ENCODE measurements around the gene ANAPC10. TPM values are rescaled to one million over a fixed set of nuclear protein-coding genes. Genes with fewer than 3 reads are reported as not detected.

Gene ANAPC10
- polyA plus RNA-seq, 2 of the 4 experiments (the other 2 are of a cell fraction), result 16.4 to 33.8 TPM

DNA sequence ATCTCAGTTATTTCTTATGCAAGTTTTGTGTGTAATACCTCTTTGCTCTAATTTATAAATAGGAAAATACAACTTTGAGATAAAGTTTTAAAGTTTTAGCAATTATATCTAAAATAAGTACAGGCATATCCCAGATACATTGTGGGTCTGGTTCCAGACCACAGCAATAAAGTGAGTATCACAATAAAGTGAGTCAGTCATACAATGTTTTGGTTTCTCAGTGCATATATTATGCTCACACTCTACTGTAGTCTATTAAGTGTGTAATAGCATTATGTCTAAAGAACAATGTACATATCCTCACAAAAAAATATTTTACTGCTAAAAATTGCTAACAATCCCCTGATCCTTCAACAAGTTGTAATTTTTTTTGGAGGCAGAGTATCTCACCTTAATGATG, 49.2 kb downstream of the ANAPC10 start:
- H3K4me3 ChIP-seq, result no peak overlapping the region
- no peak for TF ChIP-seq CBX8 (IDR thresholded peaks at IDR 0.05)
- no peak for TF ChIP-seq RAD21 (conservative IDR thresholded peaks at IDR 0.05 in 1 of 2, IDR thresholded peaks at IDR 0.05 in 1 of 2)
- TF ChIP-seq RNF2 (IDR thresholded peaks at IDR 0.05; ENCODE audit: borderline replicate concordance, low read depth), result no peak
- TF ChIP-seq, protein P1, sequence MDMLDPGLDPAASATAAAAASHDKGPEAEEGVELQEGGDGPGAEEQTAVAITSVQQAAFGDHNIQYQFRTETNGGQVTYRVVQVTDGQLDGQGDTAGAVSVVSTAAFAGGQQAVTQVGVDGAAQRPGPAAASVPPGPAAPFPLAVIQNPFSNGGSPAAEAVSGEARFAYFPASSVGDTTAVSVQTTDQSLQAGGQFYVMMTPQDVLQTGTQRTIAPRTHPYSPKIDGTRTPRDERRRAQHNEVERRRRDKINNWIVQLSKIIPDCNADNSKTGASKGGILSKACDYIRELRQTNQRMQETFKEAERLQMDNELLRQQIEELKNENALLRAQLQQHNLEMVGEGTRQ (IDR thresholded peaks at IDR 0.05), result no peak
- no peak for TF ChIP-seq KDM1A (IDR thresholded peaks at IDR 0.05; ENCODE audit: low read depth)
- no peak for TF ChIP-seq HOXB5 (CRISPR knock-in tag; IDR thresholded peaks at IDR 0.05)
- TF ChIP-seq NFE2L2 (conservative IDR thresholded peaks at IDR 0.05; ENCODE audit: low read length), result no peak
- no peak for TF ChIP-seq NR3C1 (IDR thresholded peaks at IDR 0.05)
- FAIRE-seq (no peak), ATAC-seq (no peak), DNase-seq (ENCODE audit: low read depth in 1 of 2, low spot score in 1 of 2) (no peak)
- ChIA-PET POLR2A (no interaction called here), CTCF (interaction anchor here (0.9 to 1.5 kb wide), 2 partner anchors 13 to 24 kb away, joined by 3 read pairs; no protein-coding TSS in a partner anchor)
- H3K27ac ChIP-seq, result no peak overlapping the region
- no peaks in the 10 kb centered on the region for H3K9me3 ChIP-seq
- H3K4me1 ChIP-seq, result no peaks in the 10 kb centered on the region
- H3K4me2 ChIP-seq, result no peak overlapping the region

DNA sequence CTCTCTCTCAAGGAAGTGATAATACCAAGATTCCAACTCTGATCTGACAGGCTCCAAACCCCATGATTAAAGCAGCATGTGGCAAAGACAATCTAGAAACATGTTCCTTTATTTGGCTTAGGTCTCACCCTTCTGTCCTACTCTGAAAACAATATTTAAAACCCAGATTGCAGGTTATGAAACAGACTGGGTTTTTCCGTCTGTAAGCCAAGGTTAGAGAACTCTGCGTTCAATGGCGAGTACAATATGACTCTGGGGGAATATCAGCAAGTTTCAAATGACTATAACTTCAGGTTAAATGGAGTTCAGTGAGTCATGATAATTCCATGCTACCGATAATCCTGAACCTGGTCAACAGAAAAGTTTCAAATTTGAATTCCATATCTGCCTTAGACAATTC, 50.8 kb downstream of the ANAPC10 start:
- ATAC-seq, result no peak
- no peak overlapping the region for H3K4me3 ChIP-seq
- H3K27ac ChIP-seq, result no peak overlapping the region
- no peaks in the 10 kb centered on the region for H3K4me1 ChIP-seq
- WGBS (ENCODE audit: missing lambda C conversion rate), result 95% methylated on average over 4 of the region's 4 CpGs
- DNase-seq (ENCODE audit: low read depth in 1 of 2, low spot score in 1 of 2), result no peak
- TF ChIP-seq, protein P2, sequence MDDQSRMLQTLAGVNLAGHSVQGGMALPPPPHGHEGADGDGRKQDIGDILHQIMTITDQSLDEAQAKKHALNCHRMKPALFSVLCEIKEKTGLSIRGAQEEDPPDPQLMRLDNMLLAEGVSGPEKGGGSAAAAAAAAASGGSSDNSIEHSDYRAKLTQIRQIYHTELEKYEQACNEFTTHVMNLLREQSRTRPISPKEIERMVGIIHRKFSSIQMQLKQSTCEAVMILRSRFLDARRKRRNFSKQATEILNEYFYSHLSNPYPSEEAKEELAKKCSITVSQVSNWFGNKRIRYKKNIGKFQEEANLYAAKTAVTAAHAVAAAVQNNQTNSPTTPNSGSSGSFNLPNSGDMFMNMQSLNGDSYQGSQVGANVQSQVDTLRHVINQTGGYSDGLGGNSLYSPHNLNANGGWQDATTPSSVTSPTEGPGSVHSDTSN (IDR thresholded peaks at IDR 0.05), result no peak
- TF ChIP-seq, protein P3, sequence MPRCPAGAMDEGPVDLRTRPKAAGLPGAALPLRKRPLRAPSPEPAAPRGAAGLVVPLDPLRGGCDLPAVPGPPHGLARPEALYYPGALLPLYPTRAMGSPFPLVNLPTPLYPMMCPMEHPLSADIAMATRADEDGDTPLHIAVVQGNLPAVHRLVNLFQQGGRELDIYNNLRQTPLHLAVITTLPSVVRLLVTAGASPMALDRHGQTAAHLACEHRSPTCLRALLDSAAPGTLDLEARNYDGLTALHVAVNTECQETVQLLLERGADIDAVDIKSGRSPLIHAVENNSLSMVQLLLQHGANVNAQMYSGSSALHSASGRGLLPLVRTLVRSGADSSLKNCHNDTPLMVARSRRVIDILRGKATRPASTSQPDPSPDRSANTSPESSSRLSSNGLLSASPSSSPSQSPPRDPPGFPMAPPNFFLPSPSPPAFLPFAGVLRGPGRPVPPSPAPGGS (IDR thresholded peaks at IDR 0.05), result no peak
- TF ChIP-seq, protein P4, sequence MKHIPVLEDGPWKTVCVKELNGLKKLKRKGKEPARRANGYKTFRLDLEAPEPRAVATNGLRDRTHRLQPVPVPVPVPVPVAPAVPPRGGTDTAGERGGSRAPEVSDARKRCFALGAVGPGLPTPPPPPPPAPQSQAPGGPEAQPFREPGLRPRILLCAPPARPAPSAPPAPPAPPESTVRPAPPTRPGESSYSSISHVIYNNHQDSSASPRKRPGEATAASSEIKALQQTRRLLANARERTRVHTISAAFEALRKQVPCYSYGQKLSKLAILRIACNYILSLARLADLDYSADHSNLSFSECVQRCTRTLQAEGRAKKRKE (CRISPR knock-in tag; IDR thresholded peaks at IDR 0.05; ENCODE audit: low read depth), result no peak
- TF ChIP-seq JUN (IDR thresholded peaks at IDR 0.05) (no peak), FOSB (CRISPR knock-in tag; IDR thresholded peaks at IDR 0.05) (no peak), FOXS1 (CRISPR knock-in tag; IDR thresholded peaks at IDR 0.05) (no peak), FOSL2 (IDR thresholded peaks at IDR 0.05) (no peak), FOSL2 (CRISPR knock-in tag; IDR thresholded peaks at IDR 0.05) (no peak), CEBPB (IDR thresholded peaks at IDR 0.05) (no peak), NPAS2 (CRISPR knock-in tag; IDR thresholded peaks at IDR 0.05; ENCODE audit: borderline replicate concordance) (no peak), SMC3 (IDR thresholded peaks at IDR 0.05) (no peak), RARB (CRISPR knock-in tag; IDR thresholded peaks at IDR 0.05) (no peak)
- TF ChIP-seq, protein P5, sequence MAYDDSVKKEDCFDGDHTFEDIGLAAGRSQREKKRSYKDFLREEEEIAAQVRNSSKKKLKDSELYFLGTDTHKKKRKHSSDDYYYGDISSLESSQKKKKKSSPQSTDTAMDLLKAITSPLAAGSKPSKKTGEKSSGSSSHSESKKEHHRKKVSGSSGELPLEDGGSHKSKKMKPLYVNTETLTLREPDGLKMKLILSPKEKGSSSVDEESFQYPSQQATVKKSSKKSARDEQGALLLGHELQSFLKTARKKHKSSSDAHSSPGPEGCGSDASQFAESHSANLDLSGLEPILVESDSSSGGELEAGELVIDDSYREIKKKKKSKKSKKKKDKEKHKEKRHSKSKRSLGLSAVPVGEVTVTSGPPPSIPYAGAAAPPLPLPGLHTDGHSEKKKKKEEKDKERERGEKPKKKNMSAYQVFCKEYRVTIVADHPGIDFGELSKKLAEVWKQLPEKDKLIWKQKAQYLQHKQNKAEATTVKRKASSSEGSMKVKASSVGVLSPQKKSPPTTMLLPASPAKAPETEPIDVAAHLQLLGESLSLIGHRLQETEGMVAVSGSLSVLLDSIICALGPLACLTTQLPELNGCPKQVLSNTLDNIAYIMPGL (CRISPR knock-in tag; IDR thresholded peaks at IDR 0.05; ENCODE audit: borderline replicate concordance), result no peak
- FAIRE-seq, result no peak
- no peak overlapping the region for H3K4me2 ChIP-seq
- no peaks in the 10 kb centered on the region for H3K9me3 ChIP-seq
- ChIA-PET CTCF (no interaction called here), POLR2A (no interaction called here)
